Prostate gland (tissue), 2 donors: Measurements from ENCODE around the gene UBE2C. TPM values are rescaled to one million over a fixed set of nuclear protein-coding genes. Genes with fewer than 3 reads are reported as not detected.

Source experiments
- DNase-seq: peaks from one replicate; pipeline ENCODE4 v3.0.0-alpha.2; 2019; ENCODE audit warnings: low spot score
- H3K27ac ChIP-seq, 2 donors: fragments of 200-600 bp; sonication (generic); 2 replicates each; pipeline ENCODE4 v1.5.1; 2017 to 2019
- H3K27me3 ChIP-seq: fragments of 200-600 bp; sonication (generic); replicated peaks from 2 replicates; pipeline ENCODE4 v1.5.1; 2019; ENCODE audit not compliant: insufficient read depth
- H3K36me3 ChIP-seq, 2 donors: fragments of 200-600 bp; sonication (generic); 1 replicate in 1 of 2; 2 replicates in 1 of 2; pipeline versions ENCODE4 v1.5.1 to v1.8.1; 2017 to 2019
- H3K4me1 ChIP-seq: fragments of 200-600 bp; sonication (generic); replicated peaks from 2 replicates; pipeline ENCODE4 v1.5.1; 2019
- H3K4me3 ChIP-seq, 2 donors: fragments of 200-600 bp; sonication (generic); 2 replicates each; pipeline ENCODE4 v1.5.1; 2017 to 2019
- H3K9me3 ChIP-seq: fragments of 200-600 bp; sonication (generic); 2 replicates; pipeline ENCODE4 v1.5.1; 2017
- CTCF ChIP-seq, 4 experiments: fragments of 200-600 bp in 2 of 4; fragments of 450-650 bp in 2 of 4; sonication (generic) in 2 of 4; IDR thresholded peaks; 1 replicate in 3 of 4; 2 replicates in 1 of 4; pipeline ENCODE4 v1.5.1; 2016 to 2019; ENCODE audit warnings: antibody characterized with exemption in 4 of 4, mild to moderate bottlenecking in 2 of 4, moderate library complexity in 2 of 4
- POLR2A ChIP-seq: fragments of 450-650 bp; IDR thresholded peaks from one replicate; pipeline ENCODE4 v1.6.1; 2016; ENCODE audit warnings: antibody characterized with exemption, mild to moderate bottlenecking
- POLR2AphosphoS5 ChIP-seq: sonication (generic); formaldehyde crosslinking; IDR thresholded peaks from one replicate; pipeline ENCODE4 v1.6.1; 2017; ENCODE audit warnings: antibody characterized with exemption
- WGBS: methylation state at CpG from one replicate; pipeline ENCODE4 v1.1.5; 2018; 5-methylcytosine and 5-hydroxymethylcytosine counted together
- intact Hi-C: fragments of 100-400 bp; cut with DNase I; formaldehyde crosslinking; loops from one replicate; pipeline ENCODE4 v1.14.2; 2022
- total RNA-seq, 2 donors: library from RNA; depleted of rRNA; stranded (reverse); fragments of >200 nt; gene quantifications; one replicate each; pipeline ENCODE4 v1.1.0, GENCODE V29; 2016

The UBE2C gene
- total RNA-seq, 2 donors from 2014 or later, result 2.2 to 10.9 TPM

- 32% methylated on average over 5 of the region's 5 CpGs for WGBS
- Histone ChIP-seq H3K9me3 (no peaks in the 10 kb centered on the region), H3K36me3 (peaks cover 0 to 12% of the 10 kb centered on the region in 2 donors), H3K4me3 (no peak overlapping the region), H3K27ac (peak overlapping the region; percentile 13 to 14), H3K4me1 (no peaks in the 10 kb centered on the region), H3K27me3 (no peaks in the 10 kb centered on the region)
- DNase-seq, result peak; percentile 33
- intact Hi-C loops, result no loop called here
- TF ChIP-seq POLR2A, result no peak
- TF ChIP-seq CTCF (IDR thresholded peaks at IDR 0.05), result no peak
- peak; percentile 25 for TF ChIP-seq POLR2AphosphoS5
Observed at GRCh38 chr20:45842169-45842812, 29.8 kb downstream of the UBE2C start.

- no peaks in the 10 kb centered on the region for H3K27me3 ChIP-seq
- intact Hi-C loops, result no loop called here
- WGBS, result 89% methylated on average over 14 of the region's 14 CpGs
- no peaks in the 10 kb centered on the region for H3K4me1 ChIP-seq
- no peak for DNase-seq
- TF ChIP-seq POLR2AphosphoS5, result no peak
- TF ChIP-seq CTCF (IDR thresholded peaks at IDR 0.05), result no peak
- TF ChIP-seq POLR2A, result no peak
- no peak overlapping the region for H3K4me3 ChIP-seq
- no peak overlapping the region for H3K27ac ChIP-seq
- H3K36me3 ChIP-seq, result peaks cover 0 to 20% of the 10 kb centered on the region in 2 donors
- H3K9me3 ChIP-seq, result no peaks in the 10 kb centered on the region
Observed at GRCh38 chr20:45843506-45843905, 31.1 kb downstream of the UBE2C start.

GRCh38 chr20:45845452-45845851 lies 33.0 kb downstream of the UBE2C start:
- intact Hi-C loops, result no loop called here
- no peak for DNase-seq
- peaks cover 0 to 24% of the 10 kb centered on the region in 2 donors for H3K36me3 ChIP-seq
- H3K4me1 ChIP-seq, result no peaks in the 10 kb centered on the region
- H3K27me3 ChIP-seq, result no peaks in the 10 kb centered on the region
- H3K27ac ChIP-seq, result no peak overlapping the region
- H3K9me3 ChIP-seq, result no peaks in the 10 kb centered on the region
- TF ChIP-seq CTCF (IDR thresholded peaks at IDR 0.05) (no peak), POLR2AphosphoS5 (no peak), POLR2A (no peak)
- no peak overlapping the region for H3K4me3 ChIP-seq

- Histone ChIP-seq H3K36me3 (peaks cover 0 to 23% of the 10 kb centered on the region in 2 donors), H3K9me3 (no peaks in the 10 kb centered on the region), H3K27me3 (no peaks in the 10 kb centered on the region)
Observed at GRCh38 chr20:45848421-45848820, 36.0 kb downstream of the UBE2C start.

More at GRCh38 chr20:45848421-45848820, 36.0 kb downstream of the UBE2C start:
- DNase-seq, result no peak
- TF ChIP-seq POLR2AphosphoS5 (no peak), POLR2A (no peak), CTCF (IDR thresholded peaks at IDR 0.05) (no peak)
- no peaks in the 10 kb centered on the region for H3K4me1 ChIP-seq
- intact Hi-C loops, result no loop called here
- WGBS, result 93% methylated on average over 8 of the region's 8 CpGs
- no peak overlapping the region for H3K27ac ChIP-seq
- H3K4me3 ChIP-seq, result no peak overlapping the region
